A549 (cell line): ENCODE measurements around the gene SOX2.

Experiments
- CEBPB ChIP-seq, 2 experiments: fragments of >200 bp in 1 of 2; sonication (Bioruptor Twin) in 1 of 2; formaldehyde crosslinking in 1 of 2; IDR thresholded peaks; 2 replicates each; pipeline ENCODE4 v1.6.1; 2012 to 2016
- CHD2 ChIP-seq: fragments of 150-350 bp; IDR thresholded peaks from 2 replicates; pipeline ENCODE4 v1.6.1; 2014; ENCODE audit warnings: low read length; ENCODE audit not compliant: partially characterized antibody
- CTCF ChIP-seq: fragments of >200 bp; sonication (Bioruptor Twin); formaldehyde crosslinking; IDR thresholded peaks from 3 replicates; pipeline ENCODE4 v1.5.1; 2016
- E2F6 ChIP-seq: IDR thresholded peaks from 2 replicates; pipeline ENCODE4 v1.6.1; 2012; ENCODE audit warnings: low read depth, borderline replicate concordance
- EHF ChIP-seq: fragments of 250-450 bp; sonication (Bioruptor Pico); IDR thresholded peaks from 2 replicates; pipeline ENCODE4 v1.5.0; 2020; ENCODE audit warnings: mild to moderate bottlenecking
- EP300 ChIP-seq, 2 experiments: fragments of >200 bp; sonication (Bioruptor Twin); formaldehyde crosslinking; IDR thresholded peaks; 2 replicates in 1 of 2; 3 replicates in 1 of 2; pipeline ENCODE4 v1.6.1; 2016 to 2017
- ESRRA ChIP-seq: fragments of 150-350 bp; IDR thresholded peaks from 2 replicates; pipeline ENCODE4 v1.6.1; 2014; ENCODE audit warnings: mild to moderate bottlenecking, low read length, borderline replicate concordance
- MAX ChIP-seq: IDR thresholded peaks from 2 replicates; pipeline ENCODE4 v1.6.1; 2012
- POLR2A ChIP-seq: IDR thresholded peaks from 2 replicates; pipeline ENCODE4 v1.6.1; 2012; ENCODE audit warnings: mild to moderate bottlenecking, low read length
- REST ChIP-seq: fragments of 200-600 bp; sonication (generic); IDR thresholded peaks from 2 replicates; pipeline ENCODE4 v1.6.1; 2016; ENCODE audit warnings: antibody characterized with exemption, mild to moderate bottlenecking, moderate library complexity
- RNF2 ChIP-seq: fragments of 200-600 bp; sonication (generic); IDR thresholded peaks from 2 replicates; pipeline ENCODE4 v1.6.1; 2016; ENCODE audit warnings: low read depth, mild to moderate bottlenecking, antibody characterized with exemption, moderate library complexity, borderline replicate concordance
- SMC3 ChIP-seq: fragments of >200 bp; sonication (Bioruptor Twin); formaldehyde crosslinking; IDR thresholded peaks from 3 replicates; pipeline ENCODE4 v1.6.1; 2018; ENCODE audit warnings: inconsistent platforms
- SREBF2 ChIP-seq: fragments of 450-650 bp; IDR thresholded peaks from 2 replicates; pipeline ENCODE4 v1.6.1; 2014; ENCODE audit warnings: mild to moderate bottlenecking, moderate library complexity
- ZSCAN20 ChIP-seq: fragments of 250-450 bp; sonication (Bioruptor Pico); IDR thresholded peaks from 2 replicates; pipeline ENCODE4 v1.8.0; 2022; ENCODE audit warnings: mild to moderate bottlenecking, moderate library complexity

- TF ChIP-seq CTCF (no peak), POLR2A (no peak), ZSCAN20 (CRISPR knock-in tag) (no peak), CHD2 (no peak), ESRRA (no peak), EHF (CRISPR knock-in tag) (no peak), RNF2 (peak; percentile 17; the same call in 1 of the 2 replicates), CEBPB (IDR thresholded peaks at IDR 0.05) (no peak), REST (no peak), EP300 (IDR thresholded peaks at IDR 0.05) (no peak), E2F6 (no peak), SMC3 (no peak), MAX (no peak), SREBF2 (no peak)
Measured at GRCh38 chr3:181713676-181714612, 2.2 kb downstream of the SOX2 start.
